GM13976 (cell line): ENCODE results near the gene KDM4C.

Experiments used
- DNase-seq: peaks from one replicate; pipeline ENCODE4 v3.0.0; 2012; ENCODE audit warnings: low spot score
- CTCF ChIP-seq: IDR thresholded peaks from 2 replicates; pipeline ENCODE4 v1.5.1; 2012; ENCODE audit warnings: borderline replicate concordance, mild to moderate bottlenecking; ENCODE audit not compliant: insufficient read depth; ENCODE audit errors: extremely low read depth, missing control alignments, control extremely low read depth
- in situ Hi-C: fragments of 300-500 bp; cut with MboI; formaldehyde crosslinking; loops from one replicate; pipeline ENCODE4 v1.12.0; 2022; ENCODE audit warnings: low sequenced_read_pairs, mixed read lengths, inconsistent platforms; ENCODE audit not compliant: unreplicated experiment

Gene KDM4C

GRCh38 chr9:7055171-7055903, 297.6 kb downstream of the KDM4C start:
- no peak for DNase-seq
- in situ Hi-C loops, result loop anchor here (10.0 kb wide), 2 partner anchors 179 to 479 kb away; no protein-coding TSS in a partner anchor

GRCh38 chr9:7056254-7056653, 298.5 kb downstream of the KDM4C start:
- DNase-seq, result no peak
- in situ Hi-C loops, result loop anchor here (10.0 kb wide), 2 partner anchors 179 to 479 kb away; no protein-coding TSS in a partner anchor
- TF ChIP-seq CTCF, result no peak

More at GRCh38 chr9:7055171-7055903, 297.6 kb downstream of the KDM4C start:
- TF ChIP-seq CTCF, result no peak

GRCh38 chr9:7058473-7058872, 300.7 kb downstream of the KDM4C start:
- no peak for TF ChIP-seq CTCF
- DNase-seq, result no peak
- in situ Hi-C loops, result loop anchor here (10.0 kb wide), 2 partner anchors 176 to 476 kb away; no protein-coding TSS in a partner anchor

- in situ Hi-C loops, result no loop called here
- no peak for TF ChIP-seq CTCF
- no peak for DNase-seq
These were observed 309.4 kb downstream of the KDM4C start for GRCh38 chr9:7067169-7067568.

GRCh38 chr9:7071916-7072315, 314.1 kb downstream of the KDM4C start:
- DNase-seq, result no peak
- no peak for TF ChIP-seq CTCF
- in situ Hi-C loops, result no loop called here

GRCh38 chr9:7073706-7074105, 315.9 kb downstream of the KDM4C start:
- TF ChIP-seq CTCF, result no peak
- in situ Hi-C loops, result no loop called here
- DNase-seq, result no peak
